SK-N-SH (cell line): ENCODE measurements around the gene SPON1. TPM values are rescaled to one million over a fixed set of nuclear protein-coding genes. Genes with fewer than 3 reads are reported as not detected.

Source experiments
- CTCF ChIA-PET: fragments of 300-600, 350-600 bp; formaldehyde crosslinking; extraction: SDS; loops from one replicate; lab custom pipeline; 2021; lab: Yijun Ruan, JAX
- POLR2A ChIA-PET: fragments of 350-600 bp; sonication (Branson Sonifier 250); formaldehyde crosslinking; extraction: SDS; loops from one replicate; lab custom pipeline; 2020; ENCODE audit warnings: antibody characterized with exemption, inconsistent platforms; lab: Yijun Ruan, JAX
- DNase-seq: peaks from one replicate; pipeline ENCODE4 v3.0.0; 2012
- H2AFZ ChIP-seq: fragments of 200-600 bp; sonication (generic); 2 replicates; pipeline ENCODE4 v1.8.1; 2016; ENCODE audit warnings: antibody characterized with exemption, mild to moderate bottlenecking, low read depth
- H3F3A ChIP-seq: fragments of 200-600 bp; sonication (generic); replicated peaks from 2 replicates; pipeline ENCODE3; 2016; ENCODE audit warnings: antibody characterized with exemption, mild to moderate bottlenecking; ENCODE audit not compliant: insufficient read depth
- H3K27ac ChIP-seq, 2 experiments: fragments of 200-500 bp in 1 of 2; fragments of 200-600 bp in 1 of 2; sonication (Bioruptor generic) in 1 of 2; sonication (generic), shearing (Covaris generic) in 1 of 2; 2 replicates each; pipeline versions ENCODE4 v1.5.1 to v1.6.1; 2014 to 2016; ENCODE audit warnings: low read depth in 2 of 2, inconsistent platforms in 1 of 2, low read length in 1 of 2, mild to moderate bottlenecking in 1 of 2, mixed read lengths in 1 of 2
- H3K27me3 ChIP-seq: fragments of 200-600 bp; sonication (generic), shearing (Covaris generic); 2 replicates; pipeline ENCODE4 v1.6.1; 2016; ENCODE audit warnings: mixed run types; ENCODE audit not compliant: insufficient read depth
- H3K36me3 ChIP-seq, 2 experiments: fragments of 200-500 bp in 1 of 2; fragments of 200-600 bp in 1 of 2; sonication (Bioruptor generic) in 1 of 2; sonication (generic) in 1 of 2; replicated peaks in 1 of 2; 2 replicates each; pipeline versions ENCODE3 to v1.5.1; 2014 to 2016; ENCODE audit warnings: low read length in 1 of 2, mild to moderate bottlenecking in 1 of 2; ENCODE audit not compliant: insufficient read depth in 2 of 2, control insufficient read depth in 1 of 2
- H3K4me1 ChIP-seq, 2 experiments: fragments of 200-500 bp in 1 of 2; fragments of 200-600 bp in 1 of 2; sonication (Bioruptor generic) in 1 of 2; sonication (generic), shearing (Covaris generic) in 1 of 2; 2 replicates each; pipeline versions ENCODE4 v1.5.1 to v1.6.1; 2014 to 2016; ENCODE audit warnings: low read depth in 1 of 2, low read length in 1 of 2, mixed run types in 1 of 2; ENCODE audit not compliant: insufficient read depth in 2 of 2, control insufficient read depth in 1 of 2
- H3K4me2 ChIP-seq: fragments of 200-600 bp; sonication (generic), shearing (Covaris generic); 2 replicates; pipeline ENCODE4 v1.6.1; 2017; ENCODE audit warnings: mixed run types
- H3K4me3 ChIP-seq, 2 experiments: fragments of 200-500 bp in 1 of 2; fragments of 200-600 bp in 1 of 2; sonication (Bioruptor generic) in 1 of 2; sonication (generic), shearing (Covaris generic) in 1 of 2; 2 replicates each; pipeline versions ENCODE4 v1.5.1 to v1.8.1; 2014 to 2016; ENCODE audit warnings: low read depth in 2 of 2, inconsistent platforms in 1 of 2, low read length in 1 of 2, mild to moderate bottlenecking in 1 of 2, mixed read lengths in 1 of 2, moderate library complexity in 1 of 2
- H3K79me2 ChIP-seq: fragments of 200-600 bp; sonication (generic); 2 replicates; pipeline ENCODE4 v1.8.1; 2017; ENCODE audit warnings: mild to moderate bottlenecking; ENCODE audit not compliant: insufficient read depth
- H3K9ac ChIP-seq: fragments of 200-600 bp; sonication (generic); 2 replicates; pipeline ENCODE4 v1.6.1; 2017; ENCODE audit warnings: mixed run types
- H3K9me2 ChIP-seq: fragments of 200-600 bp; sonication (generic); 2 replicates; pipeline ENCODE4 v1.6.1; 2017; ENCODE audit warnings: mixed run types
- H3K9me3 ChIP-seq: fragments of 200-600 bp; sonication (generic); 2 replicates; pipeline ENCODE4 v1.6.1; 2017; ENCODE audit warnings: mixed run types, mild to moderate bottlenecking, moderate library complexity
- H4K20me1 ChIP-seq: fragments of 200-600 bp; sonication (generic); 2 replicates; pipeline ENCODE4 v1.6.1; 2017; ENCODE audit warnings: mild to moderate bottlenecking, mixed run types; ENCODE audit not compliant: insufficient read depth
- ELF1 ChIP-seq: IDR thresholded peaks from 2 replicates; pipeline ENCODE4 v1.4.0; 2012
- EZH2phosphoT487 ChIP-seq: fragments of 200-600 bp; sonication (generic); IDR thresholded peaks from 2 replicates; pipeline ENCODE4 v1.6.1; 2017; ENCODE audit warnings: low read depth, mixed run types, mild to moderate bottlenecking, antibody characterized with exemption, moderate library complexity, borderline replicate concordance
- FOSL2 ChIP-seq: IDR thresholded peaks from 2 replicates; pipeline ENCODE4 v1.4.0; 2012; ENCODE audit warnings: low read depth, mild to moderate bottlenecking, moderate library complexity, borderline replicate concordance
- FOXJ3 ChIP-seq: sonication (generic); formaldehyde crosslinking; IDR thresholded peaks from 2 replicates; pipeline ENCODE4 v1.5.1; 2020; ENCODE audit warnings: mild to moderate bottlenecking, missing genetic modification reagents
- FOXM1 ChIP-seq: IDR thresholded peaks from 2 replicates; pipeline ENCODE4 v1.4.0; 2012; ENCODE audit warnings: low read depth, mild to moderate bottlenecking
- GABPA ChIP-seq: IDR thresholded peaks from 2 replicates; pipeline ENCODE4 v1.4.0; 2012; ENCODE audit warnings: low read depth, mild to moderate bottlenecking
- JUND ChIP-seq: IDR thresholded peaks from 2 replicates; pipeline ENCODE4 v1.4.0; 2012
- MXI1 ChIP-seq: IDR thresholded peaks from 2 replicates; pipeline ENCODE4 v1.6.1; 2012; ENCODE audit warnings: mild to moderate bottlenecking, low read depth, low read length, improper control_type of control experiment
- NFIC ChIP-seq: IDR thresholded peaks from 2 replicates; pipeline ENCODE4 v1.4.0; 2012; ENCODE audit warnings: borderline replicate concordance
- POLR2AphosphoS5 ChIP-seq: IDR thresholded peaks from 2 replicates; pipeline ENCODE4 v1.6.1; 2012; ENCODE audit warnings: low read depth, low read length
- REST ChIP-seq: IDR thresholded peaks from 2 replicates; pipeline ENCODE4 v1.6.1; 2012; ENCODE audit warnings: mild to moderate bottlenecking, low read depth, low read length, moderate library complexity
- RXRA ChIP-seq: IDR thresholded peaks from 2 replicates; pipeline ENCODE4 v1.4.0; 2012; ENCODE audit warnings: low read depth, mild to moderate bottlenecking, borderline replicate concordance
- SIN3A ChIP-seq: IDR thresholded peaks from 2 replicates; pipeline ENCODE4 v1.6.1; 2012; ENCODE audit warnings: low read depth, mild to moderate bottlenecking, low read length, moderate library complexity, borderline replicate concordance
- TCF12 ChIP-seq: IDR thresholded peaks from 2 replicates; pipeline ENCODE4 v1.4.0; 2012
- USF1 ChIP-seq: IDR thresholded peaks from 2 replicates; pipeline ENCODE4 v1.4.0; 2012; ENCODE audit warnings: low read depth, borderline replicate concordance
- USF2 ChIP-seq: fragments of 150-350 bp; IDR thresholded peaks from 2 replicates; pipeline ENCODE4 v1.6.1; 2017; ENCODE audit warnings: antibody characterized with exemption, low read length, low read depth, borderline replicate concordance
- WGBS: methylation state at CpG from one replicate; pipeline ENCODE4 v1.1.6; 2017; ENCODE audit warnings: low lambda C conversion rate; 5-methylcytosine and 5-hydroxymethylcytosine counted together
- polyA plus RNA-seq, 3 experiments: library from polyadenylated mRNA; depleted of rRNA; stranded (reverse); fragments of >200 nt; gene quantifications; 2 replicates each; pipeline ENCODE4 v1.2.3, GENCODE V29; 2012

SPON1 gene
- polyA plus RNA-seq, 1 of the 3 experiments (the other 2 are of a cell fraction), result not detected

- Histone ChIP-seq H3K27ac (no peak overlapping the region), H2AFZ (no peak overlapping the region), H3K9ac (no peak overlapping the region), H3K79me2 (no peaks in the 10 kb centered on the region), H3F3A (no peaks in the 10 kb centered on the region), H3K27me3 (no peaks in the 10 kb centered on the region), H3K4me1 (no peaks in the 10 kb centered on the region), H4K20me1 (no peaks in the 10 kb centered on the region), H3K9me2 (no peaks in the 10 kb centered on the region), H3K4me3 (no peak overlapping the region), H3K9me3 (no peaks in the 10 kb centered on the region), H3K4me2 (no peak overlapping the region), H3K36me3 (no peaks in the 10 kb centered on the region)
- no peak for DNase-seq
- WGBS, result 13% methylated on average over 6 of the region's 6 CpGs
- ChIA-PET CTCF (interaction anchor here (1.9 kb wide), 1 partner anchor 10 kb away, joined by 6 read pairs; no protein-coding TSS in a partner anchor), POLR2A (no interaction called here)
- TF ChIP-seq USF2 (no peak), MXI1 (no peak), ELF1 (no peak), GABPA (no peak), RXRA (no peak), POLR2AphosphoS5 (no peak), FOXM1 (no peak), SIN3A (no peak), REST (no peak), FOSL2 (no peak), FOXJ3 (CRISPR knock-in tag) (no peak)
These were observed 45.0 kb downstream of the SPON1 start for GRCh38 chr11:14007566-14007965.

GRCh38 chr11:14010665-14011064 lies 48.1 kb downstream of the SPON1 start:
- POLR2A ChIA-PET, result no interaction called here

More at GRCh38 chr11:14010665-14011064, 48.1 kb downstream of the SPON1 start:
- Histone ChIP-seq H3K27me3 (no peaks in the 10 kb centered on the region), H3K4me2 (no peak overlapping the region), H3K9me2 (no peaks in the 10 kb centered on the region), H3K4me3 (no peak overlapping the region), H3K36me3 (no peaks in the 10 kb centered on the region), H4K20me1 (no peaks in the 10 kb centered on the region), H3F3A (no peaks in the 10 kb centered on the region), H3K9ac (no peak overlapping the region), H2AFZ (no peak overlapping the region), H3K9me3 (no peaks in the 10 kb centered on the region), H3K4me1 (no peaks in the 10 kb centered on the region), H3K27ac (no peak overlapping the region), H3K79me2 (no peaks in the 10 kb centered on the region)
- no peak for TF ChIP-seq TCF12
- no peak for TF ChIP-seq USF1
- no peak for TF ChIP-seq USF2
- TF ChIP-seq EZH2phosphoT487, result no peak
- TF ChIP-seq JUND, result no peak
- no peak for TF ChIP-seq NFIC
- 36% methylated on average over 3 of the region's 3 CpGs for WGBS
- CTCF ChIA-PET, result interaction anchor here (1.3 to 1.8 kb wide), 2 partner anchors 42 to 55 kb away, joined by 3 read pairs; no protein-coding TSS in a partner anchor
- no peak for DNase-seq
